Right lobe of liver (tissue), 6 donors: ENCODE measurements around the gene POLQ. TPM values are rescaled to one million over a fixed set of nuclear protein-coding genes. Genes with fewer than 3 reads are reported as not detected.
A peak's percentile ranks its signal among the peaks of the same experiment; 100 is the strongest.

Source experiments
- ATAC-seq, 4 donors: fragments of 200-7000 bp; cut with Tn5 transposase; one replicate each; pipeline ENCODE4 v1.9.1; 2020; ENCODE audit warnings: mild to moderate bottlenecking in 4 of 4, moderate library complexity in 4 of 4
- DNase-seq, 3 donors: peaks; one replicate each; pipeline ENCODE4 v3.0.0-alpha.2; 2020
- H3K27ac ChIP-seq, 3 donors: fragments of 200-600 bp; one replicate each; pipeline ENCODE4 v1.8.0; 2022
- H3K27me3 ChIP-seq, 2 donors: fragments of 200-600 bp; one replicate each; pipeline ENCODE4 v1.8.0; 2022
- H3K36me3 ChIP-seq, 4 donors: fragments of 200-600 bp; sonication (generic) in 1 of 4; one replicate each; pipeline versions ENCODE4 v1.5.1 to v1.8.0; 2017 to 2022; ENCODE audit warnings: control low read depth in 1 of 4
- H3K4me1 ChIP-seq, 4 donors: fragments of 200-600 bp; sonication (generic) in 1 of 4; one replicate each; pipeline versions ENCODE4 v1.5.1 to v1.8.0; 2017 to 2022; ENCODE audit warnings: control low read depth in 1 of 4
- H3K4me3 ChIP-seq, 3 donors: fragments of 200-600 bp; one replicate each; pipeline ENCODE4 v1.8.0; 2022
- H3K9me3 ChIP-seq, 4 donors: fragments of 200-600 bp; sonication (generic) in 1 of 4; one replicate each; pipeline versions ENCODE4 v1.5.1 to v1.8.0; 2017 to 2022; ENCODE audit warnings: control low read depth in 1 of 4
- POLR2A ChIP-seq: fragments of 450-650 bp; IDR thresholded peaks from one replicate; pipeline ENCODE4 v1.6.1; 2017; ENCODE audit warnings: antibody characterized with exemption, mild to moderate bottlenecking
- WGBS: methylation state at CpG from one replicate; pipeline ENCODE4 v1.1.6; 2018; ENCODE audit warnings: low coverage, low lambda C conversion rate; ENCODE audit not compliant: insufficient coverage; ENCODE audit errors: missing lambda C conversion rate; 5-methylcytosine and 5-hydroxymethylcytosine counted together
- intact Hi-C, 2 donors: fragments of 100-400 bp; cut with DNase I; formaldehyde crosslinking; loops; one replicate each; pipeline versions ENCODE4 v1.11.2 to v1.14.1; 2022
- total RNA-seq, 6 experiments: library from RNA; depleted of rRNA in 2 of 6; stranded (reverse); fragments of >200 nt in 2 of 6; fragmentation: NEBNext Ultra II Directional in 3 of 6; extraction: Animal tissue kit (Norgen Biotek cat#: 25700) in 3 of 6; gene quantifications; one replicate each; pipeline versions ENCODE4 v1.1.0 to v1.2.4, GENCODE V29; 2016 to 2023
- TF ChIP-seq, protein P1 (sequence below), 4 donors: fragments of 200-600 bp in 3 of 4; fragments of 450-650 bp in 1 of 4; IDR thresholded peaks; one replicate each; pipeline versions ENCODE4 v1.5.1 to v1.8.0; 2016 to 2022; ENCODE audit warnings: antibody characterized with exemption in 4 of 4, mild to moderate bottlenecking in 2 of 4
- donor health status: DM: no; HTN: yes; CAD: no.
- donor health status: DM: no; HTN: no; CAD: no.
- donor health status: DM: no; HTN: no; CAD: no.
- donor health status: DM: no; HTN: yes; CAD: no.
- donor health status: DM: no; HTN: yes; CAD: no.

POLQ gene
- total RNA-seq, 6 experiments from 2014 or later = 0.02 to 1.2 (median 0.23) TPM

DNA sequence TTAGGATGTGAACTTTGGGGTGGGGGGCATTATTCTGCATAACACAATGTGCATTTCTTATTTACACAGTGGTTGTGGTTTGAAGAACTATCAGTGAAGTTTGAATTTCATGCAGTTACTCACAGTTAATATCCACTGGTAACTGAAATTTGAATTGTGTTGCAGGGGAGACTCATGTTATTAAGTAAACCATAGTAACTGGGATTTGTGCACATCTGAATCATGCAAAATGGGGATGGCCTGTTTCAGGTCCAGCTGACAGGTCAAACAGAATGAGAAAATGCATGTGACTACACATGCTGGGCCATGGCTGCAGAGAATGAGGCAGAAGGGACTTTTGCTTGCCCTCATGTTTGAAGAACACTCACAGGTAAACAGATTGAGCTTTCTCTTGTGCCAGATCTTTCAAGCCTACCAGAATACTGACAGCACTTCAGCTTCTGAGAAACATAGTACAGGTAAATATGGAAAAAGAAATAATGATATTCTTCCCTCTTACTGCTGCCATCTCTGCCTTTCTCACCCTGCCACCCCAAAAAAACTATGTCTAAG is 115.0 kb downstream of the POLQ start:
- DNase-seq = no peak
- no peaks in the 10 kb centered on the region for H3K4me1 ChIP-seq
- H3K9me3 ChIP-seq = no peaks in the 10 kb centered on the region
- H3K27ac ChIP-seq = no peak overlapping the region
- ATAC-seq = peak; percentile 27 to 51 (median 50)
- no peak overlapping the region for H3K4me3 ChIP-seq
- H3K36me3 ChIP-seq = no peaks in the 10 kb centered on the region
- intact Hi-C loops = no loop called here
- no peaks in the 10 kb centered on the region for H3K27me3 ChIP-seq
- TF ChIP-seq, protein P1, sequence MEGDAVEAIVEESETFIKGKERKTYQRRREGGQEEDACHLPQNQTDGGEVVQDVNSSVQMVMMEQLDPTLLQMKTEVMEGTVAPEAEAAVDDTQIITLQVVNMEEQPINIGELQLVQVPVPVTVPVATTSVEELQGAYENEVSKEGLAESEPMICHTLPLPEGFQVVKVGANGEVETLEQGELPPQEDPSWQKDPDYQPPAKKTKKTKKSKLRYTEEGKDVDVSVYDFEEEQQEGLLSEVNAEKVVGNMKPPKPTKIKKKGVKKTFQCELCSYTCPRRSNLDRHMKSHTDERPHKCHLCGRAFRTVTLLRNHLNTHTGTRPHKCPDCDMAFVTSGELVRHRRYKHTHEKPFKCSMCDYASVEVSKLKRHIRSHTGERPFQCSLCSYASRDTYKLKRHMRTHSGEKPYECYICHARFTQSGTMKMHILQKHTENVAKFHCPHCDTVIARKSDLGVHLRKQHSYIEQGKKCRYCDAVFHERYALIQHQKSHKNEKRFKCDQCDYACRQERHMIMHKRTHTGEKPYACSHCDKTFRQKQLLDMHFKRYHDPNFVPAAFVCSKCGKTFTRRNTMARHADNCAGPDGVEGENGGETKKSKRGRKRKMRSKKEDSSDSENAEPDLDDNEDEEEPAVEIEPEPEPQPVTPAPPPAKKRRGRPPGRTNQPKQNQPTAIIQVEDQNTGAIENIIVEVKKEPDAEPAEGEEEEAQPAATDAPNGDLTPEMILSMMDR (IDR thresholded peaks at IDR 0.05) = no peak
- no peak for TF ChIP-seq POLR2A

DNA sequence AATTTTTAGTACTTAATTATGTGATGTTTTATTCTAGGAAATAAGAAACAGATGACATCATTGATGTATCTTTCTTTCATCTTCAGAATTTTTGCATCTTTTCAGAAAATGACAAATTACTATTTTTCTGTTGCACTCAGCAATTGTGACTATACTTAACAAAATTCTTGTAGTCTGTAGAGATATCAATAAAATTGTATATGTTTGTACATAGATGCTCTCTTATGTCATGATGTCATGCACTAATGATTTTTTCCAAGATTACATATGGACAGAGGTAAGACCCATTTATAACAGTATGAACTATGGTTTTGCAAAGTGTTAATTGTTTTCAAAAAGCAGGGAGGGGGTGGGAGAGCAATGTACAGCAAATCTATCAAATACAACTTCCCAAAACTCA is 121.2 kb downstream of the POLQ start:
- H3K9me3 ChIP-seq = no peaks in the 10 kb centered on the region
- H3K27ac ChIP-seq = no peak overlapping the region
- no peaks in the 10 kb centered on the region for H3K27me3 ChIP-seq
- intact Hi-C loops = no loop called here
- DNase-seq = no peak
- no peak for TF ChIP-seq POLR2A
- TF ChIP-seq, protein P1 (IDR thresholded peaks at IDR 0.05) = no peak
- H3K4me1 ChIP-seq = no peaks in the 10 kb centered on the region
- no peak overlapping the region for H3K4me3 ChIP-seq
- no peaks in the 10 kb centered on the region for H3K36me3 ChIP-seq
- ATAC-seq = no peak

DNA sequence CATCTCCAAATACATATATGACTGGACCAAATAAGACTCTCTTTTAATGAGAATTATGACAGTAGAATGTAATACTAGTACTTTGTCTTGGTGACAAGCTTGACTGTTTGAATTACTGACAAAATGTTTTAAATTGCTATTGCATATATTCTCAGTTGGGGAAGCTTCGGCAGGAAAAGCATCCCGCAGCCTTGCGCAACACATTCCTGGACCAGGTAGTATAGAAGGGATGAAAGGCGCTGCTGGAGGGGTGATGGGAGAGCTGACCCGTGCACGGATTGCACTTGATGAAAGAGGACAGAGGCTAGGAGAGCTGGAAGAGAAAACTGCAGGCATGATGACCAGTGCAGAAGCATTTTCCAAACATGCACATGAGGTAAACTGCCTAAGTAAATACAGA is 127.6 kb downstream of the POLQ start:
- no peaks in the 10 kb centered on the region for H3K9me3 ChIP-seq
- 85% methylated on average over 6 of the region's 6 CpGs for WGBS
- no peaks in the 10 kb centered on the region for H3K4me1 ChIP-seq
- H3K4me3 ChIP-seq = no peak overlapping the region
- H3K36me3 ChIP-seq = no peaks in the 10 kb centered on the region
- no peak for ATAC-seq
- no peak overlapping the region for H3K27ac ChIP-seq
- no peak for TF ChIP-seq POLR2A
- TF ChIP-seq, protein P1 (IDR thresholded peaks at IDR 0.05) = no peak
- no peaks in the 10 kb centered on the region for H3K27me3 ChIP-seq
- DNase-seq = no peak
- intact Hi-C loops = no loop called here

DNA sequence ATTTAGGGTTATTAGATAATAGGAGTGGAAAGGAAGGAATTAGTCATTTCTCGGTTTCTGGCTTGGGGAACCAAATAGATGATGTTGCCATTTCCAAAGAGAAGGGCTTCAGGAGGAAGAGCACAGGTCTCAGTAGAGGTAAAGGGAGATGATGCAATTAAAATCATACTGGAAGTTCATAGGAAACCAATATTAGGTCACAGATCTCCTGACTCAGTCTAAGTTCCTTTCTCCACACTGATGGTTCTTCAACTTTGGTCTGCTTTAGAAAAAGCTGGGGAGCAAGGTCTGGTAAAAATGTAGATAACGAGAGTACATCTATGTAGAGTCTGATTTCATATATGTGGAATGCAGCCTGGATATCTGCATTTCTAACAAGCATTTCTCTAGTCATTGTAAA is 130.9 kb downstream of the POLQ start:
- H3K36me3 ChIP-seq = no peaks in the 10 kb centered on the region
- intact Hi-C loops = no loop called here
- H3K4me3 ChIP-seq = no peak overlapping the region
- TF ChIP-seq, protein P1 (IDR thresholded peaks at IDR 0.05) = no peak
- no peak for TF ChIP-seq POLR2A
- 68% methylated on average over 2 of the region's 2 CpGs for WGBS
- DNase-seq = no peak
- H3K9me3 ChIP-seq = no peaks in the 10 kb centered on the region
- ATAC-seq = no peak
- H3K27ac ChIP-seq = no peak overlapping the region
- H3K4me1 ChIP-seq = no peaks in the 10 kb centered on the region
- H3K27me3 ChIP-seq = no peaks in the 10 kb centered on the region

DNA sequence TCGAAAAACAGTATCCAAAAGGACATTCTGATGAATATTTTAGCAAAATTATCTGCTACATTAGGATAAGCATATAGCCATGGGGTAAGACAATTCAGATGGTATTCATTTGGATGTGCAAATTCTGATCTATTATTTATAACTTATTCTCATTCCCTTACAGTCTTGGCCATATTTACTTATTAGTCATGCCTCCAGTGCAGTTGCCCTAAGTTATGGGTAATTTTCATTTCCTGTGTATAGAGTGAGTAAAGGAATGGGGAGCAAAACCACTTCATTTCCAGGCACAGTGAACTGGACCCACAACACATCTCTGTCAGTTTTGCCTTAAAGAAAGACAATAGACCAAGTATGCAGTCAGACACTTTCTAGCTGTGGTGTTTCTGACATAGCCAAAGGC is 134.3 kb downstream of the POLQ start:
- Histone ChIP-seq H3K4me1 (no peaks in the 10 kb centered on the region), H3K27ac (no peak overlapping the region), H3K9me3 (no peaks in the 10 kb centered on the region), H3K4me3 (no peak overlapping the region), H3K36me3 (no peaks in the 10 kb centered on the region), H3K27me3 (no peaks in the 10 kb centered on the region)
- TF ChIP-seq, protein P1 (IDR thresholded peaks at IDR 0.05) = no peak
- no peak for TF ChIP-seq POLR2A
- ATAC-seq (no peak), DNase-seq (no peak)
- 73% methylated on average over 1 of the region's 1 CpG for WGBS
- intact Hi-C loops = no loop called here
